ENCODE measurements around the gene SMIM27. TPM values are rescaled to one million over a fixed set of nuclear protein-coding genes. Genes with fewer than 3 reads are reported as not detected.

The SMIM27 gene
- total and polyA plus RNA-seq, 9 of the 15 experiments (the other 6 are each of a cell fraction or from before 2014, with no cell fraction given), result 2.9 to 16.1 (median 7.9) TPM

DNA sequence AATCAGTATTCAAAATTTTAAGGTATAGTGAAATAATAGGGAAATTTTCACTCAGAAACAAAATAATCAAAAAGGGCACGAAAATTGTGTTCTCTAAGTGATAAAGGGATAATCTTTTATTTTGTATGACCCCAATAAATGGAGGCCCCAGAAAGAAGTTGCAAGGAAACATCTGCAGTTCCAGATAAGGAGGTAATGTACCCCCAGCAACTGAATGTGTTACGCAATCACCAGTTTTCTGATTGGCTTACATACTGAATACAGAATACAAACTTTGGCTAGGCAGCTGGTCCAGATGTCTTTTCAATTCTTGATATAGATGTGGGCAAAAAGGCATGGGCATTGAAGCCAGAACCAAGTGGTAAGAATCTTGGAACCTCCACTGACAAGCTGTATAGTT is 2.0 kb downstream of the SMIM27 start (continued):
- TF ChIP-seq, protein P1, sequence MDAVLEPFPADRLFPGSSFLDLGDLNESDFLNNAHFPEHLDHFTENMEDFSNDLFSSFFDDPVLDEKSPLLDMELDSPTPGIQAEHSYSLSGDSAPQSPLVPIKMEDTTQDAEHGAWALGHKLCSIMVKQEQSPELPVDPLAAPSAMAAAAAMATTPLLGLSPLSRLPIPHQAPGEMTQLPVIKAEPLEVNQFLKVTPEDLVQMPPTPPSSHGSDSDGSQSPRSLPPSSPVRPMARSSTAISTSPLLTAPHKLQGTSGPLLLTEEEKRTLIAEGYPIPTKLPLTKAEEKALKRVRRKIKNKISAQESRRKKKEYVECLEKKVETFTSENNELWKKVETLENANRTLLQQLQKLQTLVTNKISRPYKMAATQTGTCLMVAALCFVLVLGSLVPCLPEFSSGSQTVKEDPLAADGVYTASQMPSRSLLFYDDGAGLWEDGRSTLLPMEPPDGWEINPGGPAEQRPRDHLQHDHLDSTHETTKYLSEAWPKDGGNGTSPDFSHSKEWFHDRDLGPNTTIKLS (IDR thresholded peaks at IDR 0.05; ENCODE audit: borderline replicate concordance, low read depth), result no peak
- TF ChIP-seq, protein P2, sequence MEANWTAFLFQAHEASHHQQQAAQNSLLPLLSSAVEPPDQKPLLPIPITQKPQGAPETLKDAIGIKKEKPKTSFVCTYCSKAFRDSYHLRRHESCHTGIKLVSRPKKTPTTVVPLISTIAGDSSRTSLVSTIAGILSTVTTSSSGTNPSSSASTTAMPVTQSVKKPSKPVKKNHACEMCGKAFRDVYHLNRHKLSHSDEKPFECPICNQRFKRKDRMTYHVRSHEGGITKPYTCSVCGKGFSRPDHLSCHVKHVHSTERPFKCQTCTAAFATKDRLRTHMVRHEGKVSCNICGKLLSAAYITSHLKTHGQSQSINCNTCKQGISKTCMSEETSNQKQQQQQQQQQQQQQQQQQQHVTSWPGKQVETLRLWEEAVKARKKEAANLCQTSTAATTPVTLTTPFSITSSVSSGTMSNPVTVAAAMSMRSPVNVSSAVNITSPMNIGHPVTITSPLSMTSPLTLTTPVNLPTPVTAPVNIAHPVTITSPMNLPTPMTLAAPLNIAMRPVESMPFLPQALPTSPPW (CRISPR knock-in tag; IDR thresholded peaks at IDR 0.05), result peak; percentile 39; the same call in 1 of the 2 replicates
- TF ChIP-seq MIER1 (IDR thresholded peaks at IDR 0.05; ENCODE audit: low read depth), result no peak
- no peak for TF ChIP-seq YBX1 (IDR thresholded peaks at IDR 0.05)
- no peak for TF ChIP-seq ZNF133 (CRISPR knock-in tag; IDR thresholded peaks at IDR 0.05)
- no peak for TF ChIP-seq KDM2B (CRISPR knock-in tag; IDR thresholded peaks at IDR 0.05)
- no peak for TF ChIP-seq SIRT6 (IDR thresholded peaks at IDR 0.05; ENCODE audit: low read depth, low read length)
- TF ChIP-seq HLTF (IDR thresholded peaks at IDR 0.05), result no peak
- TF ChIP-seq, protein P3, sequence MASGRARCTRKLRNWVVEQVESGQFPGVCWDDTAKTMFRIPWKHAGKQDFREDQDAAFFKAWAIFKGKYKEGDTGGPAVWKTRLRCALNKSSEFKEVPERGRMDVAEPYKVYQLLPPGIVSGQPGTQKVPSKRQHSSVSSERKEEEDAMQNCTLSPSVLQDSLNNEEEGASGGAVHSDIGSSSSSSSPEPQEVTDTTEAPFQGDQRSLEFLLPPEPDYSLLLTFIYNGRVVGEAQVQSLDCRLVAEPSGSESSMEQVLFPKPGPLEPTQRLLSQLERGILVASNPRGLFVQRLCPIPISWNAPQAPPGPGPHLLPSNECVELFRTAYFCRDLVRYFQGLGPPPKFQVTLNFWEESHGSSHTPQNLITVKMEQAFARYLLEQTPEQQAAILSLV (tag; IDR thresholded peaks at IDR 0.05), result peak; percentile 97
- TF ChIP-seq, protein P4, sequence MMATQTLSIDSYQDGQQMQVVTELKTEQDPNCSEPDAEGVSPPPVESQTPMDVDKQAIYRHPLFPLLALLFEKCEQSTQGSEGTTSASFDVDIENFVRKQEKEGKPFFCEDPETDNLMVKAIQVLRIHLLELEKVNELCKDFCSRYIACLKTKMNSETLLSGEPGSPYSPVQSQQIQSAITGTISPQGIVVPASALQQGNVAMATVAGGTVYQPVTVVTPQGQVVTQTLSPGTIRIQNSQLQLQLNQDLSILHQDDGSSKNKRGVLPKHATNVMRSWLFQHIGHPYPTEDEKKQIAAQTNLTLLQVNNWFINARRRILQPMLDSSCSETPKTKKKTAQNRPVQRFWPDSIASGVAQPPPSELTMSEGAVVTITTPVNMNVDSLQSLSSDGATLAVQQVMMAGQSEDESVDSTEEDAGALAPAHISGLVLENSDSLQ (IDR thresholded peaks at IDR 0.05), result no peak
- peak; percentile 9 to 12; a peak in 1 of 4 replicates for TF ChIP-seq KDM1A (IDR thresholded peaks at IDR 0.05)
- no peak for TF ChIP-seq NFXL1 (CRISPR knock-in tag; IDR thresholded peaks at IDR 0.05)
- no peak for TF ChIP-seq PTTG1 (tag; IDR thresholded peaks at IDR 0.05; ENCODE audit: low read depth)
- no peak for TF ChIP-seq ZNF124 (CRISPR knock-in tag; IDR thresholded peaks at IDR 0.05)
- TF ChIP-seq NCOA6 (IDR thresholded peaks at IDR 0.05), result no peak
- TF ChIP-seq, protein P5, sequence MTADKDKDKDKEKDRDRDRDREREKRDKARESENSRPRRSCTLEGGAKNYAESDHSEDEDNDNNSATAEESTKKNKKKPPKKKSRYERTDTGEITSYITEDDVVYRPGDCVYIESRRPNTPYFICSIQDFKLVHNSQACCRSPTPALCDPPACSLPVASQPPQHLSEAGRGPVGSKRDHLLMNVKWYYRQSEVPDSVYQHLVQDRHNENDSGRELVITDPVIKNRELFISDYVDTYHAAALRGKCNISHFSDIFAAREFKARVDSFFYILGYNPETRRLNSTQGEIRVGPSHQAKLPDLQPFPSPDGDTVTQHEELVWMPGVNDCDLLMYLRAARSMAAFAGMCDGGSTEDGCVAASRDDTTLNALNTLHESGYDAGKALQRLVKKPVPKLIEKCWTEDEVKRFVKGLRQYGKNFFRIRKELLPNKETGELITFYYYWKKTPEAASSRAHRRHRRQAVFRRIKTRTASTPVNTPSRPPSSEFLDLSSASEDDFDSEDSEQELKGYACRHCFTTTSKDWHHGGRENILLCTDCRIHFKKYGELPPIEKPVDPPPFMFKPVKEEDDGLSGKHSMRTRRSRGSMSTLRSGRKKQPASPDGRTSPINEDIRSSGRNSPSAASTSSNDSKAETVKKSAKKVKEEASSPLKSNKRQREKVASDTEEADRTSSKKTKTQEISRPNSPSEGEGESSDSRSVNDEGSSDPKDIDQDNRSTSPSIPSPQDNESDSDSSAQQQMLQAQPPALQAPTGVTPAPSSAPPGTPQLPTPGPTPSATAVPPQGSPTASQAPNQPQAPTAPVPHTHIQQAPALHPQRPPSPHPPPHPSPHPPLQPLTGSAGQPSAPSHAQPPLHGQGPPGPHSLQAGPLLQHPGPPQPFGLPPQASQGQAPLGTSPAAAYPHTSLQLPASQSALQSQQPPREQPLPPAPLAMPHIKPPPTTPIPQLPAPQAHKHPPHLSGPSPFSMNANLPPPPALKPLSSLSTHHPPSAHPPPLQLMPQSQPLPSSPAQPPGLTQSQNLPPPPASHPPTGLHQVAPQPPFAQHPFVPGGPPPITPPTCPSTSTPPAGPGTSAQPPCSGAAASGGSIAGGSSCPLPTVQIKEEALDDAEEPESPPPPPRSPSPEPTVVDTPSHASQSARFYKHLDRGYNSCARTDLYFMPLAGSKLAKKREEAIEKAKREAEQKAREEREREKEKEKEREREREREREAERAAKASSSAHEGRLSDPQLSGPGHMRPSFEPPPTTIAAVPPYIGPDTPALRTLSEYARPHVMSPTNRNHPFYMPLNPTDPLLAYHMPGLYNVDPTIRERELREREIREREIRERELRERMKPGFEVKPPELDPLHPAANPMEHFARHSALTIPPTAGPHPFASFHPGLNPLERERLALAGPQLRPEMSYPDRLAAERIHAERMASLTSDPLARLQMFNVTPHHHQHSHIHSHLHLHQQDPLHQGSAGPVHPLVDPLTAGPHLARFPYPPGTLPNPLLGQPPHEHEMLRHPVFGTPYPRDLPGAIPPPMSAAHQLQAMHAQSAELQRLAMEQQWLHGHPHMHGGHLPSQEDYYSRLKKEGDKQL (CRISPR knock-in tag; IDR thresholded peaks at IDR 0.05; ENCODE audit: borderline replicate concordance), result no peak
